GM21737 (cell line): ENCODE data around the gene FRMD4A.

ENCODE experiments used
- ATAC-seq: cut with Tn5 transposase; IDR thresholded peaks from one replicate; pipeline ENCODE4 v1.9.1; 2021; ENCODE audit warnings: mild to moderate bottlenecking, moderate library complexity; ENCODE audit not compliant: unreplicated experiment

FRMD4A gene

DNA sequence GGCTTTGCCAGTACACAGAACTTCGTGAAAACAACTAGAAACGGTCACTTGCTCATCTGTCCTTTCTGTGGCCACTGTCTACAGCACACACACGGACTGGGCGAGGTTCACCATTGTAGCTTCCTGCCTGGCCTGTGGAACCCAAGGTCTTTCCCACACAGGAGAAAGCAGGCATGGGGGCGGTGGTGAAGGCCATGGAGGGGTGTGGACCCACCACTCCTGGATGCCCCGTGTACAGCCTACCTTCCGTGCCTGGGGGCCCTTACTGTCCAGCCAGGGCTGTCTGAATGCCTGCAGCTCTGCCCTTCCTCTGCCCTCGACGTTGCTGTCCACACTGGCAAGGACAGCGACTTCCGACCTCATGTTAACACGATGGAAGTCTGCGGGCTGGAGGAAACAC lies 635.1 kb downstream of the FRMD4A start:
- no peak for ATAC-seq

DNA sequence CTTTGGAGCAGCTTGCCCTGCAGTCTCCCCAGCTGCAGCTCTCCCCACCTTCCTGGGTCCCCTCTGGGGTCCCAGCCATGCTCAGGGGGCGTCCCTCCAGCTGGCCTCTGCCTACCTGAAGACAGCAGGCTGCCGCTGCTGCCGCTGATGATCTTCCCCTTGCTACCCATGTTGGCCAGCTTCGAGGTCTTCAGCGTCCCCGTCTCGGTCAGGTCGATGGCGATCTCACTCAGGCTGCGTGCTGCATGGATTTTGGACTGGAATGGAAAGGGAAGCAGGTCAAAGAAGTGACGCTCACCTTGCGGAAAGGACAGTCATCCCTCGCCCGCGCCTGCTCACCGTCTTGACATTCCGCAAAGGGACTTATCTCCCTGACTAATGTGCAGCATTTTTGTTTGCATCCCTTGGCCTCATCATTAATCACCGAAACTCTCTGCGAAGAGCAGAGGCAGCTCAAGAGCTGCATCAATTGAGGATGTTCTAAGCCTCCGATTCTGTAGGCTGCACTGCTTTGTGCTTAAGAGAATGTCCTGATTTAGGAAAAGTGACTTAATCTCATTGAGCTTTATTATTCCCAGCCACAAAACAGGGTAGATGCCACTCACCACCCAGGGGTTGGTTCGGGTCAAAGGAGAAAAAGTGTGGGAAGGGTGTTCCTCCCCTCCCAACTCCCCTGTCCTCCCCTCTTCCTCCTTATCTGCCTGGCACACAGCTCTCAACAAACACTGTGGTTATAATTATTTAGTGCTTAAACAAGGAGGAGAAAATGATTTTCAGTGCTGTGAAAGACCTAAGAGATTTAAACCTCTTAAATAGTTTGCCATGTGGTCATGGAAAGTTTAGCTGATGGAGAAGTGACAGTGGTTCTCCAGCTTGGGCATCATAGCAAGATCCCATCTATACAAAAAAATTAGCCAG lies 636.7 kb downstream of the FRMD4A start:
- no peak for ATAC-seq

DNA sequence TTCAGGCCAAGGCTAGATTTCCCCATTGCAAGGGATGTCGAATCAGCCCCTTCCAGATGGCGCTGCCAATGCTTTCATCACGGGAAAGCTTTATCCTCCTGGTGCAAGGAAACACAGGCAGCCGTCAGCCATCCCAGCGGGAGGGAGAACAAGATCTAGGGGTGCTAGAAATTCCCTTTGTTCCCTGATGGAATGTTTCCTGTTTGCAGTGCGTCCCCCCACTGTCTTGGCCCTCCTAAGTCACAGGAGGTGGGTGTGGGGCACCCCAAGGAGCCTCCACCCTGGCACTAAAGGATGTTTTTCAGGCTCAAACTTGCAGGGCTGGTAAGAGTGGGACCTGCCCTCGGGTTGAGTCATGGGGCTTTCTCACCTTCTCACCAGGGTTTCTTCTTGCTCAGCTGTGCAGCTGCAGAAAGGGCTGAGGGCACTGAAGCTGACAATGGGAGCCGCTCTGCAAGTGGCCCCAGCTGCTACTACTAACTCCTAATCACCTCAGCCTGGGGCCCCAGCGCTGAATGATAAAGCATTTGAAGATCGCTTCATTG lies 640.4 kb downstream of the FRMD4A start:
- no peak for ATAC-seq

DNA sequence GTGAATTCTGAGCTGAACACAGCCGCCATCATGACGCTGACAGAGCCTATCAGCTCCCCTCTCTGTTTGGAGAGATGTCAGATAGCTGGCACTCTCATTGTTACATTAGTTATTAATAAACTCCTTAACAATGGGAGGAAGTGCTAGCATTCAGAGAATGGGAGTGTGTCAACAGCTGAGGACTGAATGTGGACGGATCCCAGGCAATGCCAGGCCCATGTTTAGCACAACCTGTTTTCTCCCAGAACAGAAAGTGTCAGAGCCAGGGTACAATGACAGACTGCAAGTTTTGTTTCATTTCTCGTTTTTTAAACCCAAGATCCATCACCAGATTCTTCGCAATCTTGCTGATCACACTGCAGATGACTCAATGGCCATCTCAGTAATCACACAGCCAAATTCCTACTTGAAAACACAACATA lies 644.4 kb downstream of the FRMD4A start:
- ATAC-seq = no peak

DNA sequence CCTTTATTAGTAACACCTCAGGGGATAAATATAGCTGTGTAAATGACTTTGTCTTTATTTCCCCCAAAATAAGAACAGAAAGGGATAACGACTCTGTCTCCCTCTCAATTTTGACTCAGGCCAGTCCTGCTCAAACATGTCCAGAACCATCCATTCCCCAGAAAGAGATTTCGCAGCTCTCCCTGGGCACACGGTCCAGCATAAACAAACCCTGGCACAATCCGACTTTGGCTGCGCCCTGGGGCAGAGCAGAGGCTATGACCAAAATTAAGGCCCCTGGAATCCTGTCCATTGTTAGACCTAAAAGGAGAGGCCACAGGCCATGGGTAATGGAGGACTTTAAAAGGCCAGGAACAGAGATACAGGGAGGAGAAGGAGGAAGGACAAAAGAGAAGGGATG lies 644.8 kb downstream of the FRMD4A start:
- ATAC-seq = no peak

DNA sequence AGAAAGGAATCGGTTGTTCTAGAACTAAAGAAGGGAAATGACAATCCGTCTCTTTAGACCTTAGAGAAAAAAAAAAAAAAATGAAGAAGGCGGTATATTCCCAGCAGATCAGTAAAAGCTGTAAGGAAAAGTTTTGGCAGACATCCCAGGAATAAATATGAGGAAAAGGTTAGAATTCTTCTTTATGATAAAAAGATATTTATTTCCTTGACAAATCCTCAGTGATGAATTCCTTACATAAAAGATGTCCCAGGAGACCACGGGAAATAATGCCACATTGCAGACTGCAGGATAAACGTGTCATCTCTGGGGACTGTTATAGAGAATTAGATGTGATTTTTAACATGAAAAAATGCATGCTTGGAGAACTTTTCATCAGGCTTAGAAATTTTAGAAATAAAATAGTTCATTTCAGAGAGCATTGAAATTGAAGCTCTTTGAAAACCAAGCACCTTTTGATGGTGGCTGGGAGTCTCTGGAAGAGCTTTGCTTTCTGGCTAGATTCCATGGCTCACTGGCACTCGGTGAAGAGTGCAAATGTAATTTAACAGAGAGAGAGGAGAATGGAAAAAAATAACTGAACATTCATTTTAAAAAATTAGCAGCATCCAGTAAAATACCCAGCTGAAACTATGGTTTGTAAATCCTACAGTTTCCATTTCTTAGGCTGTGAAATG lies 645.8 kb downstream of the FRMD4A start:
- ATAC-seq = no peak

DNA sequence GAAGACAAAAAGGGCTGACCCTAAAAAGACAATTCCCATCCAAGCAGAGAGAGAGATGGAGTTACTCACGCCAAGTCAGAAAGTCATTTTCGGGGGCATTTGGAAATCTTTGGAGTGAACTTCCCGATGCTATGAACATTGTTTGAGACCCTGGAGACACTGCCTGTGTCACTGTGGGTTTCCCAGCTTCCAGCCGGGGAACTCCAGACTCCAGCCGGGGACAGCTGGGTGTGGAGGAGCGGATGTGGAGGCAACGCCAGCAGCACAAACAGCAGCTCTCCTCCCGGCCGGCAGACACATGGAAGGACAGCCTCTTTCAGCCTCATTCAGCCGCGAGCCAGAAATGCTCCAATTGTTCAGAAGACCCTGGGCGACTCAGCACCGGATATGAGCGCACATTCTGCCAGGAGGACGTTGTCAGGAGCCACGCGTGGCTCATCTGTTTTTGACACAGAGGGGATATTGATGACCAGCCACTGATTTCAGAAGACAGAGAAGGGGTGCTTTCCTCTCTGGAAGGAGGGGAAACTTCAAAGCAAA lies 646.4 kb downstream of the FRMD4A start:
- no peak for ATAC-seq

DNA sequence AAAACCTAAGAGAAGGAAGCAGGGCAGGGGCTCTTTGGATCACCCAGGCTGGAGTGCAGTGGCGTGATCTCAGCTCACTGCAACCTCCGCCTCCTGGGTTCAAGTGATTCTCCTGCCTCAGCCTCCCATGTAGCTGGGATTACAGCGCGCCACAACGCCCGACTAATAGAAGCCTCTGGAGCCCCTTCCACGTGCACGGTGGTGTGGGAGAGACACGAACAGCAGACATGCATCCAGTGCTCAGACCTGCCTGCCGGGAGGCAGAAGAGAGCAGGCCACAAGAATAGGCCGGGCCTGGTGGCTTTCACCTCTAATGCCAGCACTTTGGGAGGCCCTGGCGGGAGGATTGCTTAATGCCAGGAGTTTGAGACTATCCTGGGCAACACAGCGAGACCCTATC lies 647.7 kb downstream of the FRMD4A start:
- ATAC-seq = no peak

DNA sequence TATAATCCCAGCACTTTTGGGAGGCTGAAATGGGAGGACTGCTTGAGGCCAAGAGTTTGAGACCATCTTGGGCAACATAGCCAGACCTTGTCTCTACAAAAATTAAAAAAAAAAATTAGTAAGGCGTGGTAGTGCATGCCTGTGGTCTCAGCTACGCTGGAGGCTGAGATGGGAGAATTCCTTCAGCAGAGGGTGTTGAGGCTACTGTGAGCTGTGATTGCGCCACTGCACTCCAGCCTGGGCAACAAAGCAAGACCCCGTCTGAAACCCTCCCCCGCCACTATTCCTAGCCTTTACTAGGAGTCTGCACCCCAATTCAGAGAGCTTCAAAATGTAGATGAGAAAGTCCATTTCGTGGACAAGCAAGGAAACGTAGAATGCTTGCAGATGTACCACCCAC lies 648.8 kb downstream of the FRMD4A start:
- no peak for ATAC-seq

DNA sequence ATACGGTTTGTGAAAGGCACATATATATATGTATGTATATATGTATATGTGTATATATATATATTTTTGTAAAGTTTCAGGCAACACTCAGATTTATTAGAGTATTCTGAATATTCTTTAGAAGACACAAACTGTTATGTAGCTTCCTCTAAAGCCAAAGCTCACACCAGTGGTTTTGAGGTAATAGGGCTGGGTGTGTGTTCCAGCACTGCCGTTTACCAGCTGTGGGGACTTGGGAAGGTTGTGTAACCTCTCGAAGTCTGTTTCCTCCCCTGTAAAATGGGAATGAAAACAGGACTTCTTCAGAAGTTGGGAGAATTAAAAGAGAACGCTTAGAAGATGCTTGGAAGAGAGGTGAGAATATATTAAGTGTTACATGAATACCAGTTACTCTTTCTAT lies 649.2 kb downstream of the FRMD4A start:
- no peak for ATAC-seq

DNA sequence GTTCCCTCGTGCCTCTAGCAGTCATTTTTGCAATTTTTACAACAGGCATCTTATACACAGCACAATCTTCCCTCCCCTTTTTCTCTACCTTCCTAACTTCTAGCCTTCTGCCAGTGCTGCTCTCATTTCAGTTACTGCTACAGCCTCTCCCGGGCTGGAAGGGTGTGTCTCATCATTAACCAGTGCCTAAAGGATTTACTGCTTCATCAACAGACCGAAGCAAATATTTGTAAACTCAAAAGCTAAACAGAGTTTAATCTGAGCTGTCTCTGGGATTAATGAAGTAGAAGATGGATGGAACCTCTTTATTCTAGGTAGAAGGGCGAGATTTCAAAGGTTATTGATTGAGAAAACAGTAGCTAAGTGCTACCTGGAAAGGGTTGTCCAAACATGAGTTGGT lies 649.6 kb downstream of the FRMD4A start:
- no peak for ATAC-seq

DNA sequence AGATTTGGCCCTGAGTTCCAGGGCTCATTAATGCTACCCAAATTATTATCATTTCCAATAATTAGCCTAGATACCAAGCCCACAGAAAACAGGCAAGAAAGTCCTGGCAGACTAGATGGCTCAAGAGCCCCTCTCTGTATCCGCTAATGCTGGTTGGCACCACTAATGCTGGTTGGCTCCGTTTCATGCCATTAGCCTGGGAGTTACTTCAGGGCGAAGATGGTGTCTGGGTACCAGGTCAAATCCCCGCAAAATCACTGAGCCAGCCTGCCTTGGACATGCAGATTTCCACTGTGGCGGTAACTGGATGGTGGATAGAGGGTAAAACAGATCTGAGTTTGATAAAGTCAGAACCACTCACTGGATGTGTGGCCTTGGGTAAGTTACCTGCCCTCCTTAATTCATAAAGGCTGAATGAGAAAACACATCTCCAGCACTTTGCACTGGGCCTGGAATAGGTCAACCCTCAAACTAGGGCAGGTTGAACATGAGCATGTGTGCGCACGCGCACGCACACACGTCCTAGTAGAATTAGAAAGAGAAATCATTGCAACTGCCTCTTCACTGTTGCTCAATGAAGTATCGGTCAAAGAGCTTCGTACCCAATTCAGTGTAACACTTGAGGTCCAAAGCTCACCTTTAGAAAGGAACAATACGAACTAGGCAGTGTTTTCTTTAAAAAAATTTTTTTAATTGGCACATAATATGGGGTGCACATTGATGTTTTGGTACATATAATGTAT lies 652.5 kb downstream of the FRMD4A start:
- no peak for ATAC-seq

DNA sequence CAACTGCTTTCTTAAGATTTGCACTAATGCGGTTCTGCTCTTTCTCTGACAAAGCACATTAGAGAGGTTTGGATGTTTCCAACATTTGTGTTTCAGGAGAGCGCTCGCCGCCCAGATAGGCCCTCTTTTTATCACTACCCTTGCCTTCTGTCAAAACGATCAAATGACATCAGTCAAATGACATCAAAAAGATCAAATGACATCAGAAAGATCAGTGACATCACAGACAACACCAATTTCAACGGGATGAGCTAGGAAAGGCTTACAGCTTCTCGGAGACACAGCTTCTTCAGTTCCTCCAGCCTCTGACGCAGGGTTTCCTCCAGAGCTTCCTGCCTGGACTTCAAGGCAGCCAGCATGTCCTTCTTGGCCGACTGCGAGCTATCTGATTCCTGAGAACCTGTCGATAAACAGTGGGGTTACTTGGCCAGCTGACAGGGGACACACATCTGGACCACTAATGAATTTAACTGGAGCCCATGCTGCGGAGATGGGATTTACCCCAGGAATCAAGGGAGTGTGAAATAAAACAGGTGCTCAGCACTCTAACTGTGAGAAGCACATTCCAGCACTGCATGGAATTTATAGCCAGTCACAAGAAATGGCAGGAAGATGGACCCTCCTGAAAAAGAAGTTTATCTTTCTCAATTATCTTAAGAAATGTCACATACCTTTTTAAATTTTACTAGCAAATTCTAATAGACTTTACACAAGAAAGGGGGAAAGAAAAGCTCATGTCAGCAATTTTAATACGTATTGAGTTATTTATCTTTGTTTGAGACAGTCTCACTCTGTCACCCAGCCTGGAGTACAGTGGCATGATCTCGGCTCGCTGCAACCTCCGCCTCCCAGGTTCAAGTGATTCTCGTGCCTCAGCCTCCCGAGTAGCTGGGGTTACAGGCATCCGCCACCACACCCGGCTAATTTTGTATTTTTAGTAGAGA lies 655.8 kb downstream of the FRMD4A start:
- ATAC-seq = no peak

DNA sequence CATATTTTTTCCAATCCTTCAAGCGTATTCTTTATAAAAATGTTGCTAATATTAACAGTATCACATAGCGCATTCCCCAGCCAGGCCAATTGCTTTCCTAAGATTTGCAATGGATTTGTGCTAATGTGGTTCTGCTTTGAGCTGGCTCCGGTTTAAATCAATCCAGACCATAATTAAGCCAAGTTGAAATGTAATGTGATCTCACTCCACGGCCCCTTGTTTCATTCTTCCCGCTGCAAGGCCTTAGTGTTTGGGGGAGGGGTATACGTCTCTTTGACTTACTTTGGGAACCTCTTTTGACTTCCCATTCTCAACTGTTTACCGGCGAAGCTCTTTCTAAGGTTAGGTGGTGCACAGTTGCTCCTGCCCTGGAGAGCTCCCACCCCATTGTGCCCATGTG lies 657.6 kb downstream of the FRMD4A start:
- ATAC-seq = no peak

DNA sequence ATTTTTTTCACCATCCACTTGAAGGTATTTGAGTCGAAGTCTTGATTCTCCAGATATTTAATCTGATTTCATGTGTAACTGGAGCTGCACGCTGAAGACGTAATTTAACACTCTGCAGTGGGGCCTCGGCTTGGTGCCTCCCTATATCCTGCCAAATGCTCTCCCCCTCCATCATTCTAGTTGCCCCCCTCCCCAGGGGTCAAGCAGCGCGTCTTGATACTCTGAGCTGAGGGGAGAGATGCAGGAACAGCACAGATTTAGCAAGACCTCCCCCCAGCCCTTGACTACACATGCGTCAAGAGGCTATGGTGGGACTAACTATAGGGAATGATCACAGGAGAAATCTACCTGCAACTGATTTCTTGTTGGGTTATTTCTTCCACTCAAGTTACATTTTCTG lies 658.2 kb downstream of the FRMD4A start:
- ATAC-seq = no peak

DNA sequence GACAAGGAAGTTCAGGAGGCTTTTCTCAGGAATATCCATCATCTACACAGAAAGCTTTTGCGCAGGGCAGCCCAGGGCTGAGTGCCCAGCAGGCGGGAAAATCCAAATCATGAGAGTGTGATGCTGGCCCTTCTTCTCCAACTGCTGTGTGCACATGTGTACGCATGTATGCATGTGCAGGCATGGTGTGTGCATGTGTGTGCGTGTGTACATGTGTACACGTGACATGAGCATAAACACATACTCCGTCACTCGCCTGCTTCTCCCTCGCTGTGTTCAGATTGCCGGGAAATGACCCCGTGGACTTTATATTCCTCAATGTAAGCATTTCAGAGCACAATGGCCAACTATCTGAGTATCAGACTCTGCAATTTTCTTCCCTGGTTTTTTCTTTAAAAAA lies 658.8 kb downstream of the FRMD4A start:
- ATAC-seq = no peak

DNA sequence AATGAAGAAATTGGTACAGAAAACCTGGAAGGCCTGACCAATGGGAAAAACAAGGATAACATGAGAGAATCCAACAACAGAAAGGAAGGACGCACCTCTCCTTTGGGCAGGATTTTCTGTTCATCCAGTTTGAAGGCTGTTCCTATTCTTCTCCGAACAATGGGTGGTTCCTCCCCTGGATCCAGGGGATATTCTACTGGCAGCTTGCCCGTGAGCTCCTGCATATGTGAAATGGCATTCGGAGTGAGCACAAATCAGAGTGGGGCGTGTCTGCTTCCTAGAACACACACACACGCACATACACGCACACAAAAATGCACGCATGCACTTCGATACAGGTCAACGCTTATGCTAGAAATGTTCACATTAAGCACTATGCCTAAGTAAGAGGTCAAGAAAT lies 660.4 kb downstream of the FRMD4A start:
- ATAC-seq = no peak

DNA sequence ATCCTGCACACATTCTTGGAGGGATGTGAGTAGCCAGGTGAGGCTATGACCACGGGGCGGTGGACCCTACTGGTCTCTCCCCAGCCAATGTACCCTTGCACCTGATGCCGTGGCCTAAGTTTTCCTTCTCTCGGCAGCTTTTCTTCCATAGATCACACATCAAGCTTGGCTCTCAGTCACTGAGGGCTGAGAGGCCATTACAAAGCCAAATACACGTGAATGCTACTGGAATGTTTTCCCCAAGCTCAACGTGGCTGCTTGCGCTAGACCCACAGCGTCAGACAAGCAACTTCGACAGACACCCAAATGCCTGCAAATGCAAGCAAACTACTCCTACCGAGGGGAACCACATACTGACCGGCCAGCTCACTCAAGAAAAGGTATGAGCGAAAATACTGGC lies 660.8 kb downstream of the FRMD4A start:
- ATAC-seq = no peak

DNA sequence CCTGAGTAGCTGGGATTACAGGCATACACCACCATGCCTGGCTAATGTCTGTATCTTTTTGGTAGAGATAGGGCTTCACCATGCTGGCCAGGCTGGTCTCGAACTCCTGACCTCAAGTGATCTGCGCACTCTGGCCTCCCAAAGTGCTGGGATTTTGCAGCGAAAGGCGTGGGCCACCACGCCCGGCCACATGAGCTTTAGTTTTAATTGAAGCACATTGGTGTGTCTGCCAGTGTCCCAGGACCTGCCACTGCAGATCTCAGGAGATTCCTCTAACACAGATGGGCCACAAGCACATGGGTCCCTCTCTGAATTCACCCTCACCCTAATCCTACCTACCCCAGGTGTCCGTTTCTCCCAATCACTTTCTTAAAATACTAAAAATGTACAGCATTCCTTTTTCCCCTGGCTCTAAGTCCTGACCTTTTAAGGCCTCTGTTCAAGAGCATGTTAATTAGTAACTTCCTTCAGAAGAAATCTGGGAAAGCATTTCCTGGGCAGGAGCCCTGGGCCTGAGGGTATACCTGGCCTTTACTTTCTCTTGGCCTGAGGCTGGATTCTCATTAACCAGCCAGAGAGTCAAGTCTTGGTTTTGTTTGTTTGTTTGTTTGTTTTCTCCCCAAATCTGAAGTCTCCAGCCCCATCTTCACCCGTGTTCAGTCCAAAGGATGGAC lies 661.4 kb downstream of the FRMD4A start:
- ATAC-seq = no peak
